ENCODE results near the gene GCNT1.
"Not testable (repeated sequence)": the region's sequence is repeated elsewhere in the genome, so short reads cannot be mapped to it uniquely, and the experiment has no call there.

GCNT1 gene

DNA sequence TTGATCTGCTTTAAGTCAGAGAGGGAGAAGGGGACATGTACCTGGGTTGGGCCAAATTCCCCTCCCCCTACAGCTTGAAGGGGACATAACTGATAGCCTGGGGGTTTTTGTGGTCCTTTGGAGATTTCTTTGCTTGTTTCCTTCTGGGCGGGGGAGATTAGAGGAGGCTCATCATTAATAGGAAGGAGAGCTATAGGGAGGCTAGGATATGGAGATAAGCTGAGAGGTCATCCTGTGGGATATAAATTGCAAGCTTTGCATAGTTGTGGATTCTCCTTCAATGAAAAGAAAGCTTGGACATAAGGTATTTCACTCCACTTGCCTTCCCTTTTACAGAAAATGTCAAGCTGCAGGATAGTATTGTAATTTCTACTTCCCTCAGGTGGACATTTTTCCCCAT lies 34.5 kb downstream of the GCNT1 start:
- DNase-seq, result not testable (repeated sequence)

DNA sequence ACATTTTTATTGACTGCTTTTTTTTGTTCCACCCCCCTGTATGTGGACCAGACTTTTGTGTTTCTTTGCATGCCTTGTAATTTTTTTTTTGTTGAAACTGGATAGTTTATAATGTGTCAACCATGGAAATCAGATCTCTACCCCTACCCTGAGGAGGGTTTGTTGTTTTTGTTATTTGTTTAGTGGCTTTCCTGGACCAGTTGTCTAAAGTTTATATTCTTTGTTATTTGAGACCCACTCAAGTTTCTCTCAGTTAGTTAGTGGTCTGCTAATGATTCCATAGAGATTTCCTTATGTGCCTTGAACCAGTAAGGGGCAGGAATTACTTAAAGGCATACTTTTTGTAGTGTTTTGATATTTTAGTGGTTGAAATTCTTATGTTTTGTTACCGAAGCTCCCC lies 41.1 kb downstream of the GCNT1 start:
- DNase-seq, result no peak

DNA sequence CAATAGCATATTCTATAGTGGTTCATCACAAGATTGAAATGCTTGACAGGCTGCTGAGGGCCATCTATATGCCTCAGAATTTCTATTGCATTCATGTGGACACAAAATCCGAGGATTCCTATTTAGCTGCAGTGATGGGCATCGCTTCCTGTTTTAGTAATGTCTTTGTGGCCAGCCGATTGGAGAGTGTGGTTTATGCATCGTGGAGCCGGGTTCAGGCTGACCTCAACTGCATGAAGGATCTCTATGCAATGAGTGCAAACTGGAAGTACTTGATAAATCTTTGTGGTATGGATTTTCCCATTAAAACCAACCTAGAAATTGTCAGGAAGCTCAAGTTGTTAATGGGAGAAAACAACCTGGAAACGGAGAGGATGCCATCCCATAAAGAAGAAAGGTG lies 43.8 kb downstream of the GCNT1 start:
- no peak for DNase-seq

DNA sequence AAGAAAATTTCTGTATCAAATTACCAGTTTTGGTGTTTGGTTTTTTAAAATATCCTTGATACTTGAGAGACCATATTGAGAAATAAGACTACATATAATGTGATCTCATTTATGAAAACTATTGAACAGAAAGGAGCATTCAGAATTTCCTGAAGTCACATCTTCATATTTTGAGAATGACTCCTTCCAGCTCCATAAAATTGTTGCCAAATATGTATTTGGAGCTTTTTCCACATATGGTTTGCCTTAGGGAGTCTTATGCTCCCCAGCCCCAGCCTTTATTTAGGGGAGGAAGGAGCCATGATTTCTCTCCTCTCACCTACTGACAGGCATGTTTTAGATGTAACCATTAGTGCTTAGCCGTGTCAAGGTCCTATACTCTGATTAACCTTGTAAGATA lies 51.1 kb downstream of the GCNT1 start:
- DNase-seq, result no peak

DNA sequence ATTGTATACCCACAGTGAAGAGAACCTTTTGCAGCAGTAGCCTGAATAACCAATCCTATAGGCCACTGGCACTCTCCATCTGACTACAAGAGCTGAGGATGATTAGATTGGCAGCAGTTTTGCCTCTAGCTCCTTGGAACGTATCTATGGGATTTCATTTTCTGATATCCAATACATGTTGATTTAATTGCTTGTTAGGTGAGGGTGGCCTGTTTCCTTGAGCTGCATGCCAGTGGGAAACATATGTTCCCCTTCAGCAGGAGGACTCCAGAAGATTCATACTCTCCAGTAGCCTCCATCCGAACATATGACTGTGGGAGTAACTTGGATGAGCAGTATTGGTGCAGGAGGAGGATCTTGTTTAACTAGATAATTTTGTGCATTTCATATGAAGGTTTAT lies 51.5 kb downstream of the GCNT1 start:
- DNase-seq, result no peak

DNA sequence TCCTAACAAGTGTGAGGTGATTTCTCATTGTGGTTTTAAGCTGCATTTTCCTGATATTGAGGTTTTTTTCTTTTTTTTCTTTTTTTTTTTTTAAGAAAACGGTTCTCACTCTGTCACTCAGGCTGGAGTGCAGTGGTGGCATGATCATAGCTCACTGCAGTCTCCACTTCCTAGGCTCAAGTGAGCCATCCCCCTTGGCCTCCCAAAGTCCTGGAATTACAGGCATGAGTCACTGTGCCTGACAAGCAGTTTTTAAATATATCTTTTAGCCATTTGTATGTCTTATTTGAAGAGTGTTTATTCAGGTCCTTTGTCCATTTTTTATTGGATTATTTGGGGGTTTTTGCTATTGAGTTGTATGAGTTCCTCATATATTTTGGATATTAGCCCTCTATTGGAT lies 53.8 kb downstream of the GCNT1 start:
- DNase-seq, result no peak

DNA sequence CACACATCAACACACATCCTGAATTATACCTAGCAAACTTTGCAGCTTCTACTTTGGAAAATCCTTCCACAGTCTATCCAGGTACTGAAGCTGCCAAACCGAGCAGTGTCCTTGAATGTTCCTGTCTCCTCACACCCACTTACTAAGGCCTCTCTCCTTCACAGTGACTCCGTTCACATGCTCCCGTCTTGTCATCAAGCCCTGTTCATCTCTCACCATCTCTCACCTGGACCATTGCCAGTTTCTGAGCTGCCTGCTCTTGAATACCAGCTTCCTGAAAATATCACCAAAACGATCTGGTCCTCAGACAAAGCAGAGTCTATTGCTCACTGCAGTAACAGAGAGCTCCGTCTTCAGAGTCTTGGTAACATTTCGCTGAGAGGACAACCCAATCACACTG lies 57.4 kb downstream of the GCNT1 start:
- no peak for DNase-seq

DNA sequence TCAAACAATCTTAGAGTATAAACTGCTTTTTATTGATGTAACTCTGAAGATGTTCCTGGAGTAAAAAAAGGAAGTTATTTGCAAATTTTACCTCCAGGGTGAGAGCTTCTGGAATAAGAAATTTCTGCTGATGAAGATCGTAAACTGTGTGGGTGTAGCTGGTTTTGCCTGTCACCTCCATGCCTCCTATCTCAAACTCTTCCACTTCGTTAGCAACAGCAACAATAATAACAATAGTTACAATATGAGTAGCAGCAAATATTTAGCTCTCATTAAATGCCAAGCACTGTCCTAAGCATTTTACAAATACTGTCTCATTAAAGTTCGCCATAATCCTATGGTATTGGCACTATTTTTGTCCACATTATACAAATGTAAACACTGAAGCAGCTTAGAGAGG lies 57.9 kb downstream of the GCNT1 start:
- DNase-seq, result no peak

DNA sequence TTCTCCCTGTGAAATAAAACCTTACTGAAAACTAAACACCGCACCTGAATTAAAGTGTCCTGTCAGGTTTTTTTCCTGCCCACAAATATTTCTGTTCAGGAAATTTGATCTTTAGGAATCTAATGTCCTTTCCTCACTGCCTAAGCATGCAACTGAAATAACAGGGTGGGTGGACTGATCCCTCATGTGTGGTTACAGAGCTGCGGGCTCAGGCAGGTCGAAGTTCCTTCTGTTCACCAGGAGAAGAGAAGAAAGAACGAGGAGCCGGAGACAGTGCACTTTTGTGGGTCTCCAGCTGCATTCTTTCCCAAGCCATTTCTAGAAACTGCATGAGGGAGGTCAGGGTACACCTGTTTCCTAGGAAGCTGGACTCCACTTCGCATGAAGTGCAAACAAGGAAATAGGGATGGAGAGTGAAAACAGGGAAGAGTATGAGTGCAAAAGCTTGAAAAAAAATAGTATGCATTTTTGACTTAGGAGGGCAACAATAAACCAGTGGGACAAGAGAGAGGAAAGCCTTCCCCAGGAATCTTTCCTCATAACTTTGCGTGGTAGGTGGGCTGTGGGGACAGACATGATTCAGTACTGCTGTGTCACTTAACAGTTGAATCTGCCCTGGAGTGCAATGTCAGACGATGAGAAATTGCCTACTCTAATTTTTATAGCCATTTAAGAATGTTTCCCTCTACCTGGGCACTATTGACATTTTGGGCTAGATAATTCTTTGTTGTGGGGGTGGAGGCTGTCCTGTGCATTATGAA lies 60.3 kb downstream of the GCNT1 start:
- DNase-seq, result no peak

DNA sequence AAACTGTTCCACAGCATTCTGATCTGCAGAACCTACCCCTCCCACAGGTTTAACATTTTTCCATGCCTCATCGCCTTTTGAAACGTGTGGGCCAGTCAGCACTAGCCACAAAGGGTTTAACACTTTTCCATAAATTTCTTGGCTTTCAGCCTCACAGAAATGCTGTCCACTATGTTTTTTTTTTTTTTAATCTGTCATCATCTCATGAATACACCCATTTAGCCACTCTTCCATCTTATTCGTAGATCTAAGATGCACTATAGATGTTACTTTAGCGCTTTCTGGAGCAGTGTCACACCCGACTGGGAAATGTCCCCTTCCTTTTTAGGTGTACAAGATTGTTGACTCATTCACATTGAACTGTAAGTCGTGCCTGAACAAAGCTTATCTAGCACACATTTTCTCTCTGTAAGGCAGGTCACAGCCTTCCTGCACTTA lies 62.3 kb downstream of the GCNT1 start:
- no peak for DNase-seq

DNA sequence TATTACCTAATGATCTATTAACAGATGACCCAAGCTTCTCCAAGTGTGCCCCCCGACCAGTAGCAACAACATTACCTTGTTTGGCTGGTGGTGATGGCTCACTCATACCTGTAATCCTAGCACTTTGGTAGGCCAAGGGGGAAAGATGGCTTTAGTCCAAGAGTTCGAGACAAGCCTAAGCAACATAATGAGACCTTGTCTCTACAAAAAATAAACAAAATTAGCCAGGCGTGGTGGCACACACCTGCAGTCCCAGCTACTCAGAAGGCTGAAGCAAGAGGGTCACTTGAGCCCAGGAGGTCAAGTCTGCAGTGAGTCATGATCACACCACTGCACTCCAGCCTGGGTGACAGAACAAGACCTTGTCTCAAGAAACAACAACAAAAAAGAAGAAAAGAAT lies 62.9 kb downstream of the GCNT1 start:
- no peak for DNase-seq

DNA sequence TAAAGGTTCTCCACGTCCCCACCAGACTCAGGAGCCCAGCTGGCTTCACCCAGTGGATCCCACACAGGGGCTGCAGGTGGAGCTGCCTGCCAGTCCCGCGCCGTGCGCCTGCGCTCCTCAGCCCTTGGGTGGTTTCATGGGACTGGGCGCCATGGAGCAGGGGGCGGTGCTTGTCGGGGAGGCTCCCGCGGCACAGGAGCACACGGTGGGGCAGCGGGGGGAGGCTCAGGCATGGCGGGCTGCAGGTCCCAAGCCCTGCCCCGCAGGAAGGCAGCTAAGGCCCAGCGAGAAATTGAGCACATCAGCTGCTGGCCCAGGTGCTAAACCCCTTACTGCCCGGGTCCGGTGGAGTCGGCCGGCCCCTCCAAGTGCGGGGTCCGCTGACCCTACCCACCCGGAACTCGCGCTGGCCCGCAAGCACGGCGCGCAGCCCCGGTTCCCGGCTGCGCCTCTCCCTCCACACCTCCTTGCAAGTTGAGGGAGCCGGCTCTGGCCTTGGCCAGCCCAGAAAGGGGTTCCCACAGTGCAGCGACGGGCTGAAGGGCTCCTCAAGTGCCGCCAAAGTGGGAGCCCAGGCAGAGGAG lies 64.7 kb downstream of the GCNT1 start:
- not testable (repeated sequence) for DNase-seq

DNA sequence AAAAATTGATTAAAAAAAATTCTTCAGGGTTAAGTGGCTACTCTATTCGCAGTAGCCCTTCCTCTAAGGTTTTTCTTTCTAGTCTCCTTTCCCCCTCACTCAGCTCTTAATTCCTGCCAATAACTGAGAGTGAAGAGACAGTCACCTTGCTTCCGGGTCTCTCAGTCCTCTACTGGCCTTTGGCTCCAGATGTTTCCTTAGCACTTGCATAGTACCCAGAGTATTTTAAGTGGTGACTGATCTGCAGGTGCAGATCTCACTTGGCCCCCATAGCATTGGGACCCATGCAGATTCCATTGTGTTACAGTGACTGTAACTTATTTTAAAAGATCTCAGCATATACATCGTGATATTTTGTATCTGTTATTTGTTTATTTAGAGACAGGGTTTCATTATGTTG lies 66.2 kb downstream of the GCNT1 start:
- no peak for DNase-seq

DNA sequence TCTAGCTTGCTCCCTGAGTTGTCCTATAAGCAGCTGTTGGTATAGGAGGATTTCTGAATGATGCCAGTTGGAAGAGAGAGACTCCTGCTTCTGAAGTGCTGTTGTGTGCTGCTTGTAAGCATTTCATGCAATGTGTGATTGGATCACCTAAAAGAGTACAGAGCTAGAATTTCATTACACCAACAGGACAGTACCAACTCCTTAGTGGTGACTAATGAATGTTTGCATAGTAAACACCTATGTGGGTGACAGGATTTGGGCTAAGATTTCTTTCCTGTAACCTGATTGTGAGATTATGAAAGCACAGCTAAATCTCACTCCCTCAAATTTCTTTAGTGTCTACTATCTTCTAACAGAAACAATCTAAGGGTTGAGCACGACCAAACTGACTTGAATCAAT lies 67.0 kb downstream of the GCNT1 start:
- no peak for DNase-seq

DNA sequence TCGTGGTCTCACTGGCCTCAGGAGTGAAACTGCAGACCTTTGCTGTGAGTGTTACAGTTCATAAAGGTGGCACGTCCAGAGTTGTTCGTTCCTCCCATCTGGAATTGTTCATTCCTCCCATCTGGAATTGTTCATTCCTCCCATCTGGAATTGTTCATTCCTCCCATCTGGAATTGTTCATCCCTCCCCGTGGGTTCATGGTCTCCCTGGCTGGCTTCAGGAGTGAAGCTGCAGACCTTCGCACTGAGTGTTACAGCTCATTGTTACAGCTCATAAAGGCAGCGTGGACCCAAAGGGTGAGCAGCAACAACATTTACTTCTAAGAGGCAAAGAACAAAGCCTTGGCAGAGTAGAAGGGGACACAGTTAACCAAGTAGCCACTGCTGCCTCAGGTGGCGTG lies 69.1 kb downstream of the GCNT1 start:
- DNase-seq, result no peak

DNA sequence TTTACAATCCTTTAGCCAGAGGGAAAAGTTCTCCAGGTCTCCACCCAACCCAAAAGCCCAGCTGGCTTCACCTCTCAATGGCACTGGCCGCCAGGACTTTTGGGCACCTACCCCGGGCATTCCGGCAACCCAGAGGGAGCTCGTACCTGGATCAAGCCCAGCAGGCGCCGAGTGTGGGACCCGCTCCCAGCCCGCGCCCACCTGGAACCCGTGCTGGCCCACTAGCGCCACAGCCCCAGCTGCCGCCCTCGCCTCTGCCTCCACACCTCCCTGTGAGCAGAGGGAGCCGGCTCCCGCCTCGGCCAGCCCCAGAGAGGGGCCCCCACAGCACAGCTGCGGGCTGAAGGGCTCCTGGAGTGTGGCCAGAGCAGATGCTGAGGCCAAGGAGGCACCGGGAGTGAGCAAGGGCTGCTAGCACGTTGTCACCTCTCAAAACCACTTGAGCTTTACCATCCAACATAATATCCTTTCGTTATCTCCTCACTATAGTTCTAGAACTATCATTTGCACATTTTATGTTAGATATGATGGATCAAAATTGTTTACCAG lies 69.7 kb downstream of the GCNT1 start:
- DNase-seq, result peak in 1 of 2 experiments; percentile 40

DNA sequence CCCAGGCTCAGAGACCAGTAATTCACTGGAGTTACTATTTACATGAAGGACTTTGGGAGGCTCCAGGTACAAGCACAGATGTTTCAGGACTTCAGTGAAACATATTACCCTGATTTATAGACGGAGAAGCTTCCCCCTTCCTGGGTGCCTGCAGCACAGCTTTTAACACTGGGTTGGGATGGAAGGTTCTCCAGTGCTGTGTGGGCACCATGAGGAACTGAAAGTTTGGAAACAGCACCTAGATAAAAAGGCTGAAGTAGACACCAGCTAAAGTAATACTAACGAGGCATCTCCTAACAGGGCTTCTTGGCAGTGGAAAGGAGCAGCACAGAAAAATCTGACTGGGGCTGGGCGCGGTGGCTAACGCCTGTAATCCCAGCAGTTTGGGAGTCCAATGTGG lies 70.7 kb downstream of the GCNT1 start:
- no peak for DNase-seq

DNA sequence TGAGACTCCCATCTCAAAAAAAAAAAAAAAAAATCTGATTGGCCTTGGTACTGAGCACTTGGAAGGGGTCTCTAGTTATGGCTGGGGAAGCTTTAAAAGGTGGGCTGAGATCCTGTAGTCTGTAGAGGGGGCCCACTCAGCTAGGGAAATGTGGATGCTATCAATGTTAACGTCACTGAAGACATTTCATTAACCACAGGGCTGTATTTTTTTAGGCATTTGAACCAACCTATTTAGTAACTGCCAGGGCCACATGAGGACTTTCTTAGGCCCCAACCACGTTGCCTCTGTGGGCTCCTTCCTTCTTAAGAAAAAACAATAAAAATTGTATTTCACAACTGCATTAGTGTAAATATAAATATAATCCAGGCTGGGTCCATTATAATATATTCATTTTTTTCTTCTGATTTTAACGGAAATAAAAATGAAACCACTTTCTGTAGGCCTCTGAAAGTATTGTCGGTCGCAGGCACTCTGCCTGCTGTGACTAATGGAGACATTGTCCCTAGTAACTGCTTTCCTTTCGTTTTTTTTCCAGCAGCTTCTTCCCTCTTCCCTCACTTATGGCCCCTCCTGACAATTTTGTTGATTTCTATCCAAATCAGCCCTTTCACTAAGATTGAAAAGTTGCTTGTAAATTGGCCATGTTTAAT lies 71.6 kb downstream of the GCNT1 start:
- no peak for DNase-seq

DNA sequence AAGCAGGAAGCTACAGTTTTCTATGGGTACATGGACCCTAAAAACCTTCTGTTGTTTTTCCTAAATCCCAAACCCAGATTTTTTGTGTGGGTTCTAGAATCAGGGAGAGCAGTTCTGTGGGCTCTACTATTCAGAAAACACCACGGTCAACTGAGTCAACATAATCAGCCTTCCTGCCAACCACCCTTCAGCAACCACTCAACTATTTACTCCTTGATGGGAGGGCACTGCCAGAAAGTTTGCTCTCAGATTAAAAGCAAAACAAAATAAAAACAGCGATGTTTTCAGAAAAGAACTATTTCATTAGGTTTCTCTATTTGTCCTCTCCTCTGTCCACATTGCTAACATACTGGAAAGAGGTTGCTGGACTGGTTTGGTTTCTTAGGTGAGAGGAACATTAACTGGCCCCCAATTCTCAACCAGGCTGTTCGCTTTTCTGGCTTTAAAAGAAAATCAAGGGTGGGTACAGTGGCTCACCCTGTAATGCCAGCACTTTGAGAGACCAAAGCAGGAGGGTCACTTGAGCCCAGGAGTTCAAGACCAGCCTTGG lies 72.3 kb downstream of the GCNT1 start:
- DNase-seq, result no peak

DNA sequence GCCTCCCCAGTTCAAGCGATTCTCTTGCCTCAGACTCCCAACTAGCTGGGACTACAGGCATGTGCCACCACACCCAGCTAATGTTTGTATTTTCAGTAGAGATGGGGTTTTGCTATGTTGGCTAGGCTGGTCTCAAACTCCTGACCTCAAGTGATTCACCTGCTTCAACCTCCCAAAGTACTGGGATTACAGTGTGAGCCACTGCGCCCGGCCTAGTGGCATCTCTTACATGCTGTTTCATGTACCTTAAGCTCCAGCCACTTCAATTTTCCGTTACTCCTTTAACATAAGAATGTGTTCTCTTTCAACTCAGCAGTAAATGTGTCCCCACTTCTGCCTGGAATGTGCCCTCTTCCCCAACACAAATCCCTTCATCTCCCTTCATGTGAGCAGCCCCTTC lies 73.9 kb downstream of the GCNT1 start:
- DNase-seq, result not testable (repeated sequence)

DNA sequence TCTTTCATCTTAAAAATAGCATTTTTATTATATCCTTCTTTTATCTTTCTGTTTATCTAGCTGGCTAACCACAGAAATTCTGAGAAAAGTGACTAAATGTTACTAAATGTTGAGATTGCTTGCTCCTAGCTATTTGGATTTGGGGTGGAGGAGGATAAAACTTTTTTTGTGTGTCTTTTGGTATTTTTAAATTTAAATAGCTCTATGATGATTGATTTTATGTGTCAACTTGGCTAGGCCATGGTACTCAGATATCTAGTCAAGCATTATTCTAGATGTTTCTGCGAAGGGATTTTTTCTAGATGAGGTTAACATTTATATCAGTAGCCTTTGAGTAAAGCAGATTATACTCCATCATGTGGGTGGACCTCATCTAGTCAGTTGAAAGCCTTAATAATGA lies 75.0 kb downstream of the GCNT1 start:
- no peak for DNase-seq

DNA sequence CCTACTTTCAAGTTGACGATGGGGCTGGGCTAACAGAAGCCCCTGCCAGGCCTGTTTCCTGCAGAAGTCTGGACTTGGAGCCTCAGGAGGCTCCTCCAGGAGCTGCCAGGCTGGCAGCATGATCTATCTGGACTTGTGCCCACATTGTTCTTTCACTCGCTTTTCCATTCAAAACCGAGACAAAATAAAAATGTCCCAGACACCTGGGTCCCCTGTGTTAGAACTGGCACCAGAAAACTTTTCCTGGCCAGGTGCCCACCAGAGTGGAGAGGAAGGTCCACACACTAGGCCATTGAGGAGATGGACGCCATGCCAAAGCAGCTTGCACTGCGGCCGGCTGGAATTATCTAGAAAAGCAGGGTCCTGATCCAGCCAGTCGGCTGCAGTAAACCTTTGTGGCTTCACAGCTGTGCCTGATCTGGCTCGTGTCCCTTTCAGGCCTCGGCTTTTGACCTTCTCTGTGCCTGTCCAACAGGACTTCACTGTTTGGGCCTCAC lies 78.2 kb downstream of the GCNT1 start:
- no peak for DNase-seq

DNA sequence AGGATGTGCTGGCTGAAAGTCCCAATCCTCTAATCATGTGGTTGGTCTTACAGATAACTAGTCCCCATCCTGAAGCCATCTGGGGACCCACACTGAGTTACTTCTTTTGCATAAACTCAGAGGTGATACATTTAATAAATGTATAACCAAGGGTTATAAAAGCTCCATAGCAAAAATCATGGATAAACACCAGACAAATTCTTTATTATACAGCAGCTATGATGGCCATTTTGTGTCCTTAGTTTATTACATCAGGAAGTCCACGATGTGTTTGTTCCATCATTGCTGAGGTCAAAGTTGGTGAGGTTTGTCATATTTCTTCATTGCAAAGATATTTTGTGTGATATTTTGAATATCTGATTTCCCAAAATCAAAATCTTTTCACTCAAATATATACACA lies 80.2 kb downstream of the GCNT1 start:
- DNase-seq, result no peak

DNA sequence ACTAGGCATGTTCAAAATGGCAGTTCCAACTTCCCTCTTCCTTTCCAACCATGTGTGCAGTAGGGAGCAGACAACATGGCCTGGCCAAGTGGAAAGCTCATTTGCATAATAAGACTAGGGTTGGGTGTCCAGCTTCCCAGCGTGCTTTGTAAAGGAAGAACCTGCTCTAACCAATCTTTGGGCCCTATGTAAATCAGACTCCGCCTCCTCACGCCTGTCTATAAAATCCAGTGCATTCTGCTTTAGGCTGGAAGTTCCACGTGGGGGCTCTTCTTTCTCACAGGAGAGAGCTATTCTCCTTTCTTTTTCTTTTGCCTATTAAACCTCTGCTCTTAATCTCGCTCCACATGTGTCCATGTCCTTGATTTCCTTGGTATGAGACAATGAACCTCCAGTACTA lies 83.4 kb downstream of the GCNT1 start:
- DNase-seq, result peak in 1 of 2 experiments; percentile 13
